A673 (cell line): ENCODE results near the gene ASPM. TPM values are rescaled to one million over a fixed set of nuclear protein-coding genes. Genes with fewer than 3 reads are reported as not detected.
A peak's percentile ranks its signal among the peaks of the same experiment; 100 is the strongest.

Source experiments
- BruUV-seq: library from RNA; stranded (reverse); fragments of 400-500 nt; replicated peaks from 2 replicates; lab custom pipeline; 2021; lab: Mats Ljungman, UMichigan
- CTCF ChIA-PET: fragments of 300-600 bp; sonication (Branson Sonifier 250); formaldehyde crosslinking; loops from one replicate; lab custom pipeline; 2022; ENCODE audit warnings: antibody characterized with exemption; lab: Charles Lee
- POLR2A ChIA-PET: fragments of 300-600 bp; sonication (Branson Sonifier 250); formaldehyde crosslinking; loops from one replicate; lab custom pipeline; 2022; ENCODE audit warnings: antibody characterized with exemption; ENCODE audit not compliant: low non-redundant PET; lab: Charles Lee
- DNase-seq: peaks from one replicate; pipeline ENCODE4 v3.0.0-alpha.2; 2015; ENCODE audit warnings: low spot score
- H3K27ac ChIP-seq: fragments of 200-600 bp; sonication (generic); 2 replicates; pipeline ENCODE4 v1.5.1; 2016; ENCODE audit warnings: mixed run types, low read depth, mild to moderate bottlenecking, mixed read lengths, antibody characterized with exemption, low read length; ENCODE audit not compliant: poor library complexity, severe bottlenecking
- H3K27me3 ChIP-seq: fragments of 200-600 bp; sonication (generic); replicated peaks from 2 replicates; pipeline ENCODE4 v1.6.1; 2017; ENCODE audit warnings: mixed run types, low read depth, mild to moderate bottlenecking, mixed read lengths, antibody characterized with exemption, low read length; ENCODE audit not compliant: insufficient read depth, poor library complexity
- H3K36me3 ChIP-seq: fragments of 200-600 bp; sonication (generic); 2 replicates; pipeline ENCODE4 v1.6.1; 2016; ENCODE audit warnings: mixed run types, mild to moderate bottlenecking, mixed read lengths, antibody characterized with exemption, low read length; ENCODE audit not compliant: insufficient read depth, poor library complexity, severe bottlenecking
- H3K4me1 ChIP-seq: fragments of 200-600 bp; sonication (generic); 2 replicates; pipeline ENCODE4 v1.6.1; 2017; ENCODE audit warnings: mixed run types, mild to moderate bottlenecking, mixed read lengths, antibody characterized with exemption, low read length; ENCODE audit not compliant: insufficient read depth, poor library complexity, severe bottlenecking
- H3K4me3 ChIP-seq: fragments of 200-600 bp; sonication (generic); 2 replicates; pipeline ENCODE4 v1.5.1; 2016; ENCODE audit warnings: low read depth, mixed run types, mild to moderate bottlenecking, mixed read lengths, low read length; ENCODE audit not compliant: poor library complexity, severe bottlenecking
- H3K9me3 ChIP-seq: fragments of 200-600 bp; sonication (generic); 2 replicates; pipeline ENCODE4 v1.6.1; 2016; ENCODE audit warnings: mixed run types, low read depth, mild to moderate bottlenecking, mixed read lengths, antibody characterized with exemption, low read length; ENCODE audit not compliant: poor library complexity, severe bottlenecking
- EZH2 ChIP-seq: fragments of 200-600 bp; sonication (generic); IDR thresholded peaks from 2 replicates; pipeline ENCODE4 v1.6.1; 2017; ENCODE audit warnings: borderline replicate concordance, low read depth, mild to moderate bottlenecking, mixed read lengths, antibody characterized with exemption, low read length; ENCODE audit not compliant: poor library complexity, severe bottlenecking
- intact Hi-C: fragments of 100-400 bp; cut with micrococcal nuclease; formaldehyde crosslinking; loops from one replicate; pipeline ENCODE4 v1.10.0; 2022; ENCODE audit not compliant: unreplicated experiment
- total RNA-seq: library from RNA; stranded (reverse); gene quantifications from 2 replicates; pipeline ENCODE4 v1.2.3, GENCODE V29; 2021
- TF ChIP-seq, protein P1 (sequence below): fragments of 300-800, 200-600 bp; sonication (generic); conservative IDR thresholded peaks from 2 replicates; pipeline ENCODE4 v1.5.1; 2017; ENCODE audit warnings: low read depth, mild to moderate bottlenecking, antibody characterized with exemption, low read length, moderate library complexity, mixed read lengths

The ASPM gene
- total RNA-seq, 1 experiment from 2014 or later = 78.5 TPM

- TF ChIP-seq, protein P1, sequence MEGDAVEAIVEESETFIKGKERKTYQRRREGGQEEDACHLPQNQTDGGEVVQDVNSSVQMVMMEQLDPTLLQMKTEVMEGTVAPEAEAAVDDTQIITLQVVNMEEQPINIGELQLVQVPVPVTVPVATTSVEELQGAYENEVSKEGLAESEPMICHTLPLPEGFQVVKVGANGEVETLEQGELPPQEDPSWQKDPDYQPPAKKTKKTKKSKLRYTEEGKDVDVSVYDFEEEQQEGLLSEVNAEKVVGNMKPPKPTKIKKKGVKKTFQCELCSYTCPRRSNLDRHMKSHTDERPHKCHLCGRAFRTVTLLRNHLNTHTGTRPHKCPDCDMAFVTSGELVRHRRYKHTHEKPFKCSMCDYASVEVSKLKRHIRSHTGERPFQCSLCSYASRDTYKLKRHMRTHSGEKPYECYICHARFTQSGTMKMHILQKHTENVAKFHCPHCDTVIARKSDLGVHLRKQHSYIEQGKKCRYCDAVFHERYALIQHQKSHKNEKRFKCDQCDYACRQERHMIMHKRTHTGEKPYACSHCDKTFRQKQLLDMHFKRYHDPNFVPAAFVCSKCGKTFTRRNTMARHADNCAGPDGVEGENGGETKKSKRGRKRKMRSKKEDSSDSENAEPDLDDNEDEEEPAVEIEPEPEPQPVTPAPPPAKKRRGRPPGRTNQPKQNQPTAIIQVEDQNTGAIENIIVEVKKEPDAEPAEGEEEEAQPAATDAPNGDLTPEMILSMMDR = no peak
- TF ChIP-seq EZH2 = no peak
- intact Hi-C loops = no loop called here
- Histone ChIP-seq H3K27me3 (no peaks in the 10 kb centered on the region), H3K4me3 (no peak overlapping the region), H3K9me3 (no peaks in the 10 kb centered on the region), H3K4me1 (no peaks in the 10 kb centered on the region), H3K36me3 (peaks cover 37% of the 10 kb centered on the region), H3K27ac (no peak overlapping the region)
- ChIA-PET POLR2A (no interaction called here), CTCF (no interaction called here)
- DNase-seq = peak; percentile 10
- no TSS peak for BruUV-seq
Measured at GRCh38 chr1:197184190-197184589, 37.7 kb upstream of the ASPM start.

- no peaks in the 10 kb centered on the region for H3K9me3 ChIP-seq
- POLR2A ChIA-PET = interaction anchor here (0.6 kb wide), 1 partner anchor 20 kb away, joined by 5 read pairs; no protein-coding TSS in a partner anchor
- no peaks in the 10 kb centered on the region for H3K4me1 ChIP-seq
- H3K4me3 ChIP-seq = no peak overlapping the region
- no peak for TF ChIP-seq EZH2
- TF ChIP-seq, protein P1 = no peak
- no peak overlapping the region for H3K27ac ChIP-seq
- BruUV-seq = no TSS peak
- H3K36me3 ChIP-seq = peaks cover 35% of the 10 kb centered on the region
- intact Hi-C loops = no loop called here
- H3K27me3 ChIP-seq = no peaks in the 10 kb centered on the region
- no peak for DNase-seq
- CTCF ChIA-PET = no interaction called here
Measured at GRCh38 chr1:197183195-197183748, 36.8 kb upstream of the ASPM start.

DNA sequence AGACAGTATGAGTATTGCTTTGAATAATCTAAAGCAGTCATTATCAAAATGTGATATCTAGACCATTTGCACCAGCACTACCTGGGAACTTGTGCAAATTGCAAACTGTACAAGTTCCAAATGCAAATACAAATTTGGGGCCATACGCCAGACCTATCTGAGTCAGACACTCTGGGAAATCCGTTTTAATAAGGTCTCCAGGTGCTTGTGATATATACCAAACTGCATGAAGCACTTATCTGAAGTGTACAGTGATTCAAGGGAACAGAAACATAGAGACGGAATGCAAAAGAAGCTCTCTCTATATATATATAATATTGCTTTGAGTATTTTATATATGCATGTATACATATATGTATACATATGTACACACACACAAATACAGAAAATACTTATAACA lies 36.2 kb upstream of the ASPM start:
- BruUV-seq = no TSS peak
- CTCF ChIA-PET = no interaction called here

GRCh38 chr1:197181982-197182381 lies 35.5 kb upstream of the ASPM start:
- ChIA-PET POLR2A (no interaction called here), CTCF (no interaction called here)
- Histone ChIP-seq H3K27ac (no peak overlapping the region), H3K4me3 (no peak overlapping the region), H3K9me3 (no peaks in the 10 kb centered on the region), H3K27me3 (no peaks in the 10 kb centered on the region), H3K36me3 (peaks cover 23% of the 10 kb centered on the region), H3K4me1 (no peaks in the 10 kb centered on the region)
- DNase-seq = no peak
- intact Hi-C loops = no loop called here
- BruUV-seq = no TSS peak
- TF ChIP-seq, protein P1 = no peak
- TF ChIP-seq EZH2 = no peak

More for the DNA sequence above, 36.2 kb upstream of the ASPM start:
- POLR2A ChIA-PET = interaction anchor here (0.6 kb wide), 1 partner anchor 20 kb away, joined by 5 read pairs; no protein-coding TSS in a partner anchor
- no peak for DNase-seq
- Histone ChIP-seq H3K4me1 (no peaks in the 10 kb centered on the region), H3K9me3 (no peaks in the 10 kb centered on the region), H3K27me3 (no peaks in the 10 kb centered on the region), H3K4me3 (no peak overlapping the region), H3K27ac (no peak overlapping the region), H3K36me3 (peaks cover 30% of the 10 kb centered on the region)
- intact Hi-C loops = no loop called here
- no peak for TF ChIP-seq EZH2
